K562 (cell line): ENCODE measurements around the gene PRCD.

Source experiments
- FOXO4 ChIP-seq: fragments of 450-650 bp; formaldehyde crosslinking; IDR thresholded peaks from 2 replicates; pipeline ENCODE4 v1.4.0; 2020; ENCODE audit warnings: mild to moderate bottlenecking, moderate library complexity
- JUND ChIP-seq, 2 experiments: IDR thresholded peaks; 2 replicates in 1 of 2; 3 replicates in 1 of 2; pipeline ENCODE4 v1.6.1; 2011; ENCODE audit warnings: borderline replicate concordance in 2 of 2, low read depth in 2 of 2, low read length in 2 of 2, improper control_type of control experiment in 1 of 2, missing biosample characterization in 1 of 2, missing genetic modification characterization in 1 of 2, missing genetic modification reagents in 1 of 2

GRCh38 chr17:76527430-76528111, 12.3 kb upstream of the PRCD start:
- TF ChIP-seq FOXO4 (CRISPR knock-in tag) (no peak), JUND (IDR thresholded peaks at IDR 0.05; ENCODE audit: borderline replicate concordance, low read depth, low read length) (no peak), JUND (tag; IDR thresholded peaks at IDR 0.05; ENCODE audit: borderline replicate concordance, low read depth, low read length) (no peak)
